WTC11 (cell line): ENCODE data around the gene GDPD4. TPM values are rescaled to one million over a fixed set of nuclear protein-coding genes. Genes with fewer than 3 reads are reported as not detected.

ENCODE experiments used
- ATAC-seq: fragments of 200-7000 bp; cut with Tn5 transposase; 2 replicates; pipeline ENCODE4 v1.10.0; 2021; ENCODE audit warnings: mild to moderate bottlenecking, moderate library complexity
- CTCF ChIA-PET: fragments of 300-600 bp; sonication (Branson Sonifier 250); formaldehyde crosslinking; loops from one replicate; lab custom pipeline; 2021; ENCODE audit warnings: antibody characterized with exemption; lab: Charles Lee
- POLR2A ChIA-PET: fragments of 350-600 bp; sonication (Branson Sonifier 250); formaldehyde crosslinking; loops from one replicate; lab custom pipeline; 2021; ENCODE audit warnings: antibody characterized with exemption; lab: Charles Lee
- DNase-seq: peaks from one replicate; pipeline ENCODE4 v3.0.0; 2021; ENCODE audit warnings: low spot score
- H3K27ac Mint-ChIP-seq: 2 replicates; pipeline ENCODE4 v1.8.0; 2021; ENCODE audit warnings: mixed read lengths
- H3K27me3 Mint-ChIP-seq: 2 replicates; pipeline ENCODE4 v1.8.0; 2021; ENCODE audit warnings: low read depth, mild to moderate bottlenecking, moderate library complexity, mixed read lengths
- H3K36me3 Mint-ChIP-seq: 2 replicates; pipeline ENCODE4 v1.8.0; 2021; ENCODE audit warnings: mixed read lengths
- H3K4me1 Mint-ChIP-seq: 2 replicates; pipeline ENCODE4 v1.8.0; 2022; ENCODE audit warnings: mixed read lengths
- H3K4me3 Mint-ChIP-seq: 2 replicates; pipeline ENCODE4 v1.8.0; 2021; ENCODE audit warnings: mild to moderate bottlenecking, moderate library complexity, mixed read lengths
- H3K9me3 Mint-ChIP-seq: 2 replicates; pipeline ENCODE4 v1.8.0; 2021; ENCODE audit warnings: mixed read lengths
- AR ChIP-seq: fragments of 250-450 bp; sonication (Bioruptor Pico); IDR thresholded peaks from 2 replicates; pipeline ENCODE4 v1.9.0; 2021; ENCODE audit warnings: mild to moderate bottlenecking
- ATF1 ChIP-seq: sonication (generic); formaldehyde crosslinking; IDR thresholded peaks from 2 replicates; pipeline ENCODE4 v1.8.1; 2023; ENCODE audit warnings: mild to moderate bottlenecking, moderate library complexity, missing genetic modification reagents
- CBFB ChIP-seq: sonication (generic); formaldehyde crosslinking; IDR thresholded peaks from 2 replicates; pipeline ENCODE4 v1.8.1; 2022; ENCODE audit warnings: mild to moderate bottlenecking, low read depth, missing genetic modification reagents
- GABPB1 ChIP-seq: sonication (generic); formaldehyde crosslinking; IDR thresholded peaks from 2 replicates; pipeline ENCODE4 v1.8.1; 2023; ENCODE audit warnings: mild to moderate bottlenecking, missing genetic modification reagents
- JAZF1 ChIP-seq: fragments of 250-450 bp; sonication (Bioruptor Pico); IDR thresholded peaks from 2 replicates; pipeline ENCODE4 v1.9.0; 2021; ENCODE audit warnings: moderate library complexity, mild to moderate bottlenecking, inconsistent platforms
- JUN ChIP-seq: sonication (generic); formaldehyde crosslinking; IDR thresholded peaks from 2 replicates; pipeline ENCODE4 v1.8.0; 2023; ENCODE audit warnings: mild to moderate bottlenecking, missing genetic modification reagents
- OVOL2 ChIP-seq: fragments of 250-450 bp; sonication (Bioruptor Pico); IDR thresholded peaks from 2 replicates; pipeline ENCODE4 v1.9.0; 2021; ENCODE audit warnings: mild to moderate bottlenecking, borderline replicate concordance
- PREB ChIP-seq: sonication (generic); formaldehyde crosslinking; IDR thresholded peaks from 2 replicates; pipeline ENCODE4 v1.8.1; 2022; ENCODE audit warnings: mild to moderate bottlenecking, missing genetic modification reagents, moderate library complexity, borderline replicate concordance
- PRRX2 ChIP-seq: fragments of 250-450 bp; sonication (Bioruptor Pico); IDR thresholded peaks from 2 replicates; pipeline ENCODE4 v1.8.0; 2021; ENCODE audit warnings: mild to moderate bottlenecking
- RELA ChIP-seq: sonication (generic); formaldehyde crosslinking; IDR thresholded peaks from 2 replicates; pipeline ENCODE4 v1.8.1; 2022; ENCODE audit warnings: missing genetic modification reagents, mild to moderate bottlenecking, borderline replicate concordance
- RORB ChIP-seq: fragments of 250-450 bp; sonication (Bioruptor Pico); IDR thresholded peaks from 2 replicates; pipeline ENCODE4 v1.9.0; 2021; ENCODE audit warnings: mild to moderate bottlenecking
- SOX15 ChIP-seq: fragments of 250-450 bp; sonication (Bioruptor Pico); IDR thresholded peaks from 2 replicates; pipeline ENCODE4 v1.9.0; 2021; ENCODE audit warnings: mild to moderate bottlenecking
- TP53 ChIP-seq: sonication (generic); formaldehyde crosslinking; IDR thresholded peaks from 2 replicates; pipeline ENCODE4 v1.8.1; 2023; ENCODE audit warnings: mild to moderate bottlenecking, missing genetic modification reagents
- ZBTB43 ChIP-seq: sonication (generic); formaldehyde crosslinking; IDR thresholded peaks from 2 replicates; pipeline ENCODE4 v1.8.1; 2023; ENCODE audit warnings: mild to moderate bottlenecking, missing genetic modification reagents
- ZNF121 ChIP-seq: sonication (generic); formaldehyde crosslinking; IDR thresholded peaks from 2 replicates; pipeline ENCODE4 v1.8.0; 2023; ENCODE audit warnings: missing genetic modification reagents
- ZNF232 ChIP-seq: sonication (generic); formaldehyde crosslinking; IDR thresholded peaks from 2 replicates; pipeline ENCODE4 v1.8.0; 2022; ENCODE audit warnings: mild to moderate bottlenecking, missing genetic modification reagents
- total RNA-seq: library from RNA; stranded (reverse); gene quantifications from 3 replicates; pipeline ENCODE4 v1.2.3, GENCODE V29; 2021
- TF ChIP-seq, protein P1 (sequence below): sonication (generic); formaldehyde crosslinking; IDR thresholded peaks from 2 replicates; pipeline ENCODE4 v1.8.1; 2023; ENCODE audit warnings: mild to moderate bottlenecking, missing genetic modification reagents, moderate library complexity
- TF ChIP-seq, protein P2 (sequence below): sonication (generic); formaldehyde crosslinking; IDR thresholded peaks from 2 replicates; pipeline ENCODE4 v1.8.1; 2023; ENCODE audit warnings: mild to moderate bottlenecking, missing genetic modification reagents, borderline replicate concordance

GDPD4 gene
- total RNA-seq, 1 experiment from 2014 or later = not detected

DNA sequence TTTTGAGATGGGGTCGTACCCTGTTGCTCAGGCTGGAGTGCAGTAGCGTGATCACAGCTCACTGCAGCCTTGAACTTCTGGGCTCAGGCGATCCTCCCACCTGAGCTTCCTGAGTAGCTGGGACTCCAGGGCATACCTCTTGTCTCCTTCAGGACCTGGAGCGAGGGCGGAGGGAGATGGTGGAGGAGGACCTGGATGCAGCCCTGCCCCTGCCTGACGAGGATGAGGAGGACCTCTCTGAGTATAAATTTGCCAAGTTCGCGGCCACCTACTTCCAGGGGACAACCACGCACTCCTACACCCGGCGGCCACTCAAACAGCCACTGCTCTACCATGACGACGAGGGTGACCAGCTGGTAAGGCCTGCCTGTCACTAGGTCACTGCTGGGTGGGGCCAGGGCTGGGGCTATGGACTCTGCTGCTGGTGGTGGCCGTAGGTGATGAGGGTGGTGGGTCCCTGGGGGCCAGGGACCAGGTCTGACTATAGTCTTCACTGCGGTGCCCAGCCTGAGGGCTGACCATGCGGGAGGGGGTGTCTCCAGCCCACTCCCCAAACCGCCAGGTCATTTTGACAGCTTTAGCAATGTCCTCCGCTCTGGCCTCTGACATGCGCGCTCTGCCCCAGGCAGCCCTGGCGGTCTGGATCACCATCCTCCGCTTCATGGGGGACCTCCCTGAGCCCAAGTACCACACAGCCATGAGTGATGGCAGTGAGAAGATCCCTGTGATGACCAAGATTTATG is 119.5 kb downstream of the GDPD4 start:
- ATAC-seq = no peak
- no peak overlapping the region for H3K4me3 Mint-ChIP-seq
- H3K9me3 Mint-ChIP-seq = peaks cover 4% of the 10 kb centered on the region
- POLR2A ChIA-PET = no interaction called here
- no peaks in the 10 kb centered on the region for H3K27me3 Mint-ChIP-seq
- CTCF ChIA-PET = interaction anchor here (2.1 to 4.6 kb wide), 2 partner anchors 55 to 91 kb away, joined by 8 to 25 read pairs; partner anchors contain the start of gene MYO7A
- no peaks in the 10 kb centered on the region; the same call in 1 of the 2 replicates for H3K36me3 Mint-ChIP-seq
- TF ChIP-seq, protein P1, sequence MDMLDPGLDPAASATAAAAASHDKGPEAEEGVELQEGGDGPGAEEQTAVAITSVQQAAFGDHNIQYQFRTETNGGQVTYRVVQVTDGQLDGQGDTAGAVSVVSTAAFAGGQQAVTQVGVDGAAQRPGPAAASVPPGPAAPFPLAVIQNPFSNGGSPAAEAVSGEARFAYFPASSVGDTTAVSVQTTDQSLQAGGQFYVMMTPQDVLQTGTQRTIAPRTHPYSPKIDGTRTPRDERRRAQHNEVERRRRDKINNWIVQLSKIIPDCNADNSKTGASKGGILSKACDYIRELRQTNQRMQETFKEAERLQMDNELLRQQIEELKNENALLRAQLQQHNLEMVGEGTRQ = no peak
- TF ChIP-seq PRRX2 (CRISPR knock-in tag) (no peak), RORB (no peak), CBFB (CRISPR knock-in tag) (no peak), JAZF1 (CRISPR knock-in tag) (no peak), ZNF121 (CRISPR knock-in tag) (no peak), PREB (CRISPR knock-in tag) (no peak)
- no peak overlapping the region; the same call in 1 of the 2 replicates for H3K27ac Mint-ChIP-seq
- peaks cover 2% of the 10 kb centered on the region for H3K4me1 Mint-ChIP-seq
- no peak for DNase-seq

- TF ChIP-seq, protein P2, sequence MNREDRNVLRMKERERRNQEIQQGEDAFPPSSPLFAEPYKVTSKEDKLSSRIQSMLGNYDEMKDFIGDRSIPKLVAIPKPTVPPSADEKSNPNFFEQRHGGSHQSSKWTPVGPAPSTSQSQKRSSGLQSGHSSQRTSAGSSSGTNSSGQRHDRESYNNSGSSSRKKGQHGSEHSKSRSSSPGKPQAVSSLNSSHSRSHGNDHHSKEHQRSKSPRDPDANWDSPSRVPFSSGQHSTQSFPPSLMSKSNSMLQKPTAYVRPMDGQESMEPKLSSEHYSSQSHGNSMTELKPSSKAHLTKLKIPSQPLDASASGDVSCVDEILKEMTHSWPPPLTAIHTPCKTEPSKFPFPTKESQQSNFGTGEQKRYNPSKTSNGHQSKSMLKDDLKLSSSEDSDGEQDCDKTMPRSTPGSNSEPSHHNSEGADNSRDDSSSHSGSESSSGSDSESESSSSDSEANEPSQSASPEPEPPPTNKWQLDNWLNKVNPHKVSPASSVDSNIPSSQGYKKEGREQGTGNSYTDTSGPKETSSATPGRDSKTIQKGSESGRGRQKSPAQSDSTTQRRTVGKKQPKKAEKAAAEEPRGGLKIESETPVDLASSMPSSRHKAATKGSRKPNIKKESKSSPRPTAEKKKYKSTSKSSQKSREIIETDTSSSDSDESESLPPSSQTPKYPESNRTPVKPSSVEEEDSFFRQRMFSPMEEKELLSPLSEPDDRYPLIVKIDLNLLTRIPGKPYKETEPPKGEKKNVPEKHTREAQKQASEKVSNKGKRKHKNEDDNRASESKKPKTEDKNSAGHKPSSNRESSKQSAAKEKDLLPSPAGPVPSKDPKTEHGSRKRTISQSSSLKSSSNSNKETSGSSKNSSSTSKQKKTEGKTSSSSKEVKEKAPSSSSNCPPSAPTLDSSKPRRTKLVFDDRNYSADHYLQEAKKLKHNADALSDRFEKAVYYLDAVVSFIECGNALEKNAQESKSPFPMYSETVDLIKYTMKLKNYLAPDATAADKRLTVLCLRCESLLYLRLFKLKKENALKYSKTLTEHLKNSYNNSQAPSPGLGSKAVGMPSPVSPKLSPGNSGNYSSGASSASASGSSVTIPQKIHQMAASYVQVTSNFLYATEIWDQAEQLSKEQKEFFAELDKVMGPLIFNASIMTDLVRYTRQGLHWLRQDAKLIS (CRISPR knock-in tag) = no peak
- TF ChIP-seq GABPB1 (no peak), TP53 (CRISPR knock-in tag) (no peak), AR (CRISPR knock-in tag) (no peak), ATF1 (no peak), OVOL2 (CRISPR knock-in tag) (no peak)
- POLR2A ChIA-PET = no interaction called here
- Mint-ChIP-seq H3K4me3 (no peak overlapping the region), H3K27ac (no peak overlapping the region), H3K4me1 (peaks cover 6% of the 10 kb centered on the region), H3K36me3 (no peaks in the 10 kb centered on the region; the same call in 1 of the 2 replicates), H3K9me3 (peaks cover 4% of the 10 kb centered on the region), H3K27me3 (no peaks in the 10 kb centered on the region)
- CTCF ChIA-PET = interaction anchor here (4.6 kb wide), 1 partner anchor 54 kb away, joined by 25 read pairs; the partner anchor contains the start of gene MYO7A
- no peak for ATAC-seq
- no peak for DNase-seq
Measured at GRCh38 chr11:77181226-77181625, 120.3 kb downstream of the GDPD4 start.

GRCh38 chr11:77180346-77180745 is 121.1 kb downstream of the GDPD4 start:
- DNase-seq = no peak
- no peaks in the 10 kb centered on the region; the same call in 1 of the 2 replicates for H3K36me3 Mint-ChIP-seq
- peaks cover 4% of the 10 kb centered on the region for H3K9me3 Mint-ChIP-seq
- no peak overlapping the region for H3K4me3 Mint-ChIP-seq
- no peak overlapping the region for H3K27ac Mint-ChIP-seq
- no peak for ATAC-seq
- ChIA-PET POLR2A (no interaction called here), CTCF (interaction anchor here (1.0 to 2.3 kb wide), 3 partner anchors 53 to 352 kb away, joined by 3 to 7 read pairs (median 3); partner anchors contain the start of gene MYO7A)
- H3K4me1 Mint-ChIP-seq = peaks cover 15% of the 10 kb centered on the region
- no peaks in the 10 kb centered on the region for H3K27me3 Mint-ChIP-seq
- TF ChIP-seq ZBTB43 (no peak), RELA (CRISPR knock-in tag) (no peak), JUN (CRISPR knock-in tag) (no peak), SOX15 (CRISPR knock-in tag) (no peak), ZNF232 (CRISPR knock-in tag) (no peak)
- TF ChIP-seq, protein P2 (CRISPR knock-in tag) = no peak
